ENCODE measurements around the gene FAM83B.

DNA sequence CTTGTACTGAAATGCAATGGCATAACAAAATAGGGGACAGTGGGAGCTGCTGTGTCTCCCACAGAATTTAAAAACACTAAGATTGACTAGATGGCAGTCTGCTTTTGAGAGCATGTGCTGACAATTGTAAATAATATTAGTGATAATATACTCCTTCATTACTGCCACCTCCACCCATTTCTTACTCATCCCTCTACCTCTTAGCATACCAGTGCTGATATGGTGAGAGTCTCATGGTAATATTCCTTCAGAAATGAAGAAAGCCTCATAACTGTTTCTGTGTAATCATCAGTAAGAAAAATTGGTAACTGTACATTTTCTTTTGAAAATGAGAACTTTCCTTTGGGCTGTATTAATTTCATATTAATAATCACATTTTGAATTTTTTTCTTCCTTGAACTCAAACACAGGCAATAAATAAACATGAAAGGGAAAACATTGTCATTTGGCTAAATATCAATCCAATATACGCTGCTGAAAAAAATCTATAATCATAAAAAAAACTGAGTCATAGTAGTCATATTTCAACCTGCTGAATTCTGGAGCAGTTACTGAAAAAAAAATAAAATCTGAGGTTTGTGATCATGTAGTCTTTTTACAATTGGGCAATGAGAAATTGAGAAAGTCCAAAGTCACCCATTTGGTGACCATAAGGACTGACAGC, 34.6 kb downstream of the FAM83B start:
- TF ChIP-seq CTCF (IDR thresholded peaks at IDR 0.05) (no peak), USF2 (CRISPR knock-in tag; IDR thresholded peaks at IDR 0.05) (no peak), NFYB (CRISPR knock-in tag; conservative IDR thresholded peaks at IDR 0.05; ENCODE audit: low read depth) (no peak), RORB (CRISPR knock-in tag; IDR thresholded peaks at IDR 0.05) (no peak), E2F5 (CRISPR knock-in tag; IDR thresholded peaks at IDR 0.05) (no peak), FOXJ3 (CRISPR knock-in tag; IDR thresholded peaks at IDR 0.05; ENCODE audit: borderline replicate concordance) (no peak), ZNF317 (CRISPR knock-in tag; IDR thresholded peaks at IDR 0.05; ENCODE audit: borderline replicate concordance, low read depth) (no peak)
- TF ChIP-seq, protein P1, sequence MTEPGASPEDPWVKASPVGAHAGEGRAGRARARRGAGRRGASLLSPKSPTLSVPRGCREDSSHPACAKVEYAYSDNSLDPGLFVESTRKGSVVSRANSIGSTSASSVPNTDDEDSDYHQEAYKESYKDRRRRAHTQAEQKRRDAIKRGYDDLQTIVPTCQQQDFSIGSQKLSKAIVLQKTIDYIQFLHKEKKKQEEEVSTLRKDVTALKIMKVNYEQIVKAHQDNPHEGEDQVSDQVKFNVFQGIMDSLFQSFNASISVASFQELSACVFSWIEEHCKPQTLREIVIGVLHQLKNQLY (CRISPR knock-in tag; IDR thresholded peaks at IDR 0.05): no peak
